Prostate gland (tissue), 2 donors: ENCODE measurements around the gene MVP.

ENCODE experiments used
- CTCF ChIP-seq, 4 experiments: fragments of 200-600 bp in 2 of 4; fragments of 450-650 bp in 2 of 4; sonication (generic) in 2 of 4; IDR thresholded peaks; 1 replicate in 3 of 4; 2 replicates in 1 of 4; pipeline ENCODE4 v1.5.1; 2016 to 2019; ENCODE audit warnings: antibody characterized with exemption in 4 of 4, mild to moderate bottlenecking in 2 of 4, moderate library complexity in 2 of 4
- POLR2A ChIP-seq: fragments of 450-650 bp; IDR thresholded peaks from one replicate; pipeline ENCODE4 v1.6.1; 2016; ENCODE audit warnings: antibody characterized with exemption, mild to moderate bottlenecking

GRCh38 chr16:29894352-29894751, 74.1 kb downstream of the MVP start:
- no peak for TF ChIP-seq CTCF (IDR thresholded peaks at IDR 0.05)
- no peak for TF ChIP-seq POLR2A
